Measurements from ENCODE around the gene SSR1. TPM values are rescaled to one million over a fixed set of nuclear protein-coding genes. Genes with fewer than 3 reads are reported as not detected.

SSR1 gene
- total and polyA plus RNA-seq, 7 donors: 17.9 to 40.4 (median 35.4) TPM

- Histone ChIP-seq H3K27me3 (ENCODE audit: insufficient read depth in 3 of 3, low read length in 2 of 3) (no peaks in the 10 kb centered on the region), H3K4me1 (peaks cover 20% of the 10 kb centered on the region), H3K36me3 (ENCODE audit: insufficient read depth in 1 of 2, low read depth in 1 of 2) (peaks cover 4 to 13% of the 10 kb centered on the region in 2 donors), H3K27ac (peak overlapping the region; percentile 90), H3K4me3 (peak overlapping the region; percentile 94), H3K9me3 (no peaks in the 10 kb centered on the region)
- ATAC-seq (no peak), DNase-seq (no peak)
- TF ChIP-seq CTCF (IDR thresholded peaks at IDR 0.05): no peak
- intact Hi-C loops (cut with DNase I): loop anchor here (2.0 to 10.0 kb wide), 3 partner anchors 74 to 271 kb away; partner anchors contain the start of genes CAGE1 (in 2 of the 2) and RIOK1 (in 2 of the 2)
- WGBS, 3 donors: 85 to 86% (median 85%) methylated on average over 15 of the region's 15 CpGs
These were observed 636 bp upstream of the SSR1 start for GRCh38 chr6:7313505-7314165.

GRCh38 chr6:7311917-7312615 lies 933 bp downstream of the SSR1 start:
- H3K4me1 ChIP-seq: peaks cover 20% of the 10 kb centered on the region
- intact Hi-C loops (cut with DNase I): loop anchor here (2.0 to 10.0 kb wide), 3 partner anchors 75 to 273 kb away; partner anchors contain the start of genes CAGE1 (in 2 of the 2) and RIOK1 (in 2 of the 2)
- no peak for DNase-seq
- H3K27ac ChIP-seq: peak overlapping the region; percentile 90
- H3K27me3 ChIP-seq (ENCODE audit: insufficient read depth in 3 of 3, low read length in 2 of 3): no peaks in the 10 kb centered on the region
- no peak for TF ChIP-seq CTCF (IDR thresholded peaks at IDR 0.05)
- 1 to 3% (median 2%) methylated on average over 17 of the region's 17 CpGs for WGBS, 3 donors
- peak in 1 of 4 donors; percentile 6 for ATAC-seq
- H3K9me3 ChIP-seq: no peaks in the 10 kb centered on the region
- peaks cover 5 to 29% of the 10 kb centered on the region in 2 donors for H3K36me3 ChIP-seq (ENCODE audit: insufficient read depth in 1 of 2, low read depth in 1 of 2)
- H3K4me3 ChIP-seq: peak overlapping the region; percentile 94

- H3K9me3 ChIP-seq: no peaks in the 10 kb centered on the region
- peak overlapping the region; percentile 94 for H3K4me3 ChIP-seq
- H3K36me3 ChIP-seq (ENCODE audit: insufficient read depth in 1 of 2, low read depth in 1 of 2): peaks cover 5 to 36% of the 10 kb centered on the region in 2 donors
- no peak for DNase-seq
- no peak for TF ChIP-seq CTCF (IDR thresholded peaks at IDR 0.05)
- peaks cover 20% of the 10 kb centered on the region for H3K4me1 ChIP-seq
- intact Hi-C loops (cut with DNase I): loop anchor here in 1 of 2 donors (5.0 to 10.0 kb wide), 2 partner anchors 76 to 274 kb away; partner anchors contain the start of genes CAGE1 and RIOK1
- no peak overlapping the region for H3K27ac ChIP-seq
- ATAC-seq: no peak
- WGBS, 3 donors: 60 to 72% (median 64%) methylated on average over 1 of the region's 1 CpG
- no peaks in the 10 kb centered on the region for H3K27me3 ChIP-seq (ENCODE audit: insufficient read depth in 3 of 3, low read length in 2 of 3)
These were observed 1.8 kb downstream of the SSR1 start for GRCh38 chr6:7311176-7311575.

GRCh38 chr6:7309050-7309449 lies 3.9 kb downstream of the SSR1 start:
- no peaks in the 10 kb centered on the region for H3K9me3 ChIP-seq
- no peaks in the 10 kb centered on the region for H3K27me3 ChIP-seq (ENCODE audit: insufficient read depth in 3 of 3, low read length in 2 of 3)
- peaks cover 8 to 58% of the 10 kb centered on the region in 2 donors for H3K36me3 ChIP-seq (ENCODE audit: insufficient read depth in 1 of 2, low read depth in 1 of 2)
- peaks cover 20% of the 10 kb centered on the region for H3K4me1 ChIP-seq
- no peak for TF ChIP-seq CTCF (IDR thresholded peaks at IDR 0.05)
- 56 to 94% (median 72%) methylated on average over 5 of the region's 5 CpGs for WGBS, 3 donors
- DNase-seq (no peak), ATAC-seq (no peak)
- no peak overlapping the region for H3K4me3 ChIP-seq
- intact Hi-C loops (cut with DNase I): no loop called here
- H3K27ac ChIP-seq: no peak overlapping the region

All from psoas muscle (tissue), 8 donors.